H9 (cell line): Measurements from ENCODE around the gene GFM1. TPM values are rescaled to one million over a fixed set of nuclear protein-coding genes. Genes with fewer than 3 reads are reported as not detected.

Experiments
- DNase-seq: peaks from one replicate; pipeline ENCODE4 v3.0.0-alpha.2; 2017
- H2AFZ ChIP-seq: one replicate; pipeline ENCODE4 v1.6.1; 2013; ENCODE audit warnings: mild to moderate bottlenecking, low read length, control low read depth, moderate library complexity
- H2AK5ac ChIP-seq: 2 replicates; pipeline ENCODE4 v1.6.1; 2013; ENCODE audit warnings: low read length, control low read depth, mixed read lengths; ENCODE audit not compliant: insufficient read length
- H2BK120ac ChIP-seq: one replicate; pipeline ENCODE4 v1.6.1; 2013; ENCODE audit warnings: low read depth, mild to moderate bottlenecking, low read length, control low read depth, inconsistent platforms; ENCODE audit not compliant: poor library complexity, severe bottlenecking
- H2BK12ac ChIP-seq: 2 replicates; pipeline ENCODE4 v1.6.1; 2013; ENCODE audit warnings: low read length, control low read depth, mixed read lengths, low read depth; ENCODE audit not compliant: insufficient read length
- H2BK15ac ChIP-seq: 2 replicates; pipeline ENCODE4 v1.6.1; 2013; ENCODE audit warnings: low read depth, low read length, control low read depth
- H2BK20ac ChIP-seq: one replicate; pipeline ENCODE4 v1.6.1; 2013; ENCODE audit warnings: low read depth, mild to moderate bottlenecking, low read length, control low read depth, inconsistent platforms; ENCODE audit not compliant: poor library complexity, severe bottlenecking
- H2BK5ac ChIP-seq: 2 replicates; pipeline ENCODE4 v1.6.1; 2013; ENCODE audit warnings: low read length, control low read depth, mixed read lengths; ENCODE audit not compliant: insufficient read length
- H3K14ac ChIP-seq: 2 replicates; pipeline ENCODE4 v1.6.1; 2013; ENCODE audit warnings: low read length, control low read depth; ENCODE audit not compliant: insufficient read depth
- H3K18ac ChIP-seq: 2 replicates; pipeline ENCODE4 v1.6.1; 2013; ENCODE audit warnings: low read depth, mild to moderate bottlenecking, mixed read lengths, low read length, control low read depth; ENCODE audit not compliant: insufficient read length
- H3K23ac ChIP-seq: 2 replicates; pipeline ENCODE4 v1.6.1; 2013; ENCODE audit warnings: low read length, control low read depth, mixed read lengths, low read depth; ENCODE audit not compliant: insufficient read length
- H3K23me2 ChIP-seq: 2 replicates; pipeline ENCODE4 v1.6.1; 2013; ENCODE audit warnings: low read depth, mild to moderate bottlenecking, mixed read lengths, low read length, control low read depth; ENCODE audit not compliant: insufficient read length, poor library complexity, severe bottlenecking
- H3K27ac ChIP-seq: 2 replicates; pipeline ENCODE4 v1.5.1; 2013; ENCODE audit warnings: low read length, control low read depth, mixed read lengths, low read depth; ENCODE audit not compliant: insufficient read length
- H3K27me3 ChIP-seq: 2 replicates; pipeline ENCODE4 v1.6.1; 2013; ENCODE audit warnings: low read length, control low read depth, inconsistent platforms; ENCODE audit not compliant: insufficient read depth
- H3K4ac ChIP-seq: 2 replicates; pipeline ENCODE4 v1.6.1; 2013; ENCODE audit warnings: low read depth, mild to moderate bottlenecking, control low read depth, inconsistent platforms, low read length, moderate library complexity
- H3K4me1 ChIP-seq: 2 replicates; pipeline ENCODE4 v1.6.1; 2013; ENCODE audit warnings: low read length, control low read depth, inconsistent platforms; ENCODE audit not compliant: insufficient read depth
- H3K4me2 ChIP-seq: 2 replicates; pipeline ENCODE4 v1.6.1; 2013; ENCODE audit warnings: low read length, control low read depth, mixed read lengths; ENCODE audit not compliant: insufficient read length, insufficient read depth
- H3K56ac ChIP-seq: 2 replicates; pipeline ENCODE4 v1.6.1; 2013; ENCODE audit warnings: low read depth, mild to moderate bottlenecking, mixed read lengths, low read length, control low read depth; ENCODE audit not compliant: insufficient read length
- H3K79me1 ChIP-seq: 2 replicates; pipeline ENCODE4 v1.6.1; 2013; ENCODE audit warnings: low read depth, mild to moderate bottlenecking, moderate library complexity, low read length, control low read depth, inconsistent platforms; ENCODE audit not compliant: insufficient read depth, poor library complexity, severe bottlenecking
- H3K79me2 ChIP-seq: 2 replicates; pipeline ENCODE4 v1.6.1; 2013; ENCODE audit warnings: low read length, control low read depth, inconsistent platforms; ENCODE audit not compliant: insufficient read depth
- H3K9ac ChIP-seq: 2 replicates; pipeline ENCODE4 v1.6.1; 2013; ENCODE audit warnings: low read length, control low read depth, mixed read lengths; ENCODE audit not compliant: insufficient read length; ENCODE audit errors: extremely low read depth
- H3K9me3 ChIP-seq: one replicate; pipeline ENCODE4 v1.6.1; 2013; ENCODE audit warnings: low read depth, low read length, inconsistent platforms; ENCODE audit not compliant: control insufficient read depth
- H3T11ph ChIP-seq: one replicate; pipeline ENCODE4 v1.6.1; 2013; ENCODE audit warnings: mild to moderate bottlenecking, low read length, control low read depth, inconsistent platforms
- H4K20me1 ChIP-seq: one replicate; pipeline ENCODE4 v1.6.1; 2013; ENCODE audit not compliant: control insufficient read depth, insufficient read length, insufficient read depth
- H4K5ac ChIP-seq: 2 replicates; pipeline ENCODE4 v1.6.1; 2013; ENCODE audit warnings: low read depth, mild to moderate bottlenecking, mixed read lengths, low read length, control low read depth; ENCODE audit not compliant: insufficient read length
- H4K8ac ChIP-seq: replicated peaks from 2 replicates; pipeline ENCODE4 v1.6.1; 2013; ENCODE audit warnings: low read length, control low read depth, mixed read lengths, low read depth; ENCODE audit not compliant: insufficient read length
- H4K91ac ChIP-seq: 2 replicates; pipeline ENCODE4 v1.6.1; 2013; ENCODE audit warnings: low read depth, mild to moderate bottlenecking, moderate library complexity, mixed read lengths, low read length, control low read depth; ENCODE audit not compliant: insufficient read length
- H3K27ac Mint-ChIP-seq, 3 experiments: 2 replicates in 2 of 3; 3 replicates in 1 of 3; pipeline ENCODE4 v1.8.0; 2020 to 2021; ENCODE audit warnings: mixed read lengths in 3 of 3, mild to moderate bottlenecking in 1 of 3, moderate library complexity in 1 of 3
- H3K27me3 Mint-ChIP-seq: 2 replicates; pipeline ENCODE4 v1.8.0; 2021; ENCODE audit warnings: low read depth, mild to moderate bottlenecking, moderate library complexity, mixed read lengths
- H3K36me3 Mint-ChIP-seq, 3 experiments: 2 replicates in 2 of 3; 3 replicates in 1 of 3; pipeline ENCODE4 v1.8.0; 2020 to 2021; ENCODE audit warnings: low read depth in 3 of 3, mixed read lengths in 3 of 3; ENCODE audit not compliant: insufficient read depth in 1 of 3
- H3K4me1 Mint-ChIP-seq, 2 experiments: 2 replicates each; pipeline ENCODE4 v1.8.0; 2020; ENCODE audit warnings: mixed read lengths in 2 of 2
- H3K4me3 Mint-ChIP-seq, 2 experiments: 2 replicates in 1 of 2; 3 replicates in 1 of 2; pipeline ENCODE4 v1.8.0; 2020 to 2021; ENCODE audit warnings: mild to moderate bottlenecking in 2 of 2, mixed read lengths in 2 of 2, moderate library complexity in 1 of 2
- H3K9me3 Mint-ChIP-seq, 2 experiments: 2 replicates in 1 of 2; 3 replicates in 1 of 2; pipeline ENCODE4 v1.8.0; 2020; ENCODE audit warnings: mild to moderate bottlenecking in 2 of 2, mixed read lengths in 2 of 2, moderate library complexity in 1 of 2
- CTCF ChIP-seq: fragments of 200-600 bp; sonication (generic); conservative IDR thresholded peaks from 3 replicates; pipeline ENCODE4 v1.8.0; 2021; ENCODE audit warnings: antibody characterized with exemption, mild to moderate bottlenecking
- WGBS: extraction: QIAGEN DNeasy Blood & Tissue Kit; methylation state at CpG from one replicate; pipeline ENCODE4 v1.1.7; 2013; ENCODE audit warnings: missing lambda C conversion rate, low lambda C conversion rate, mixed read lengths; ENCODE audit not compliant: insufficient read length; ENCODE audit errors: extremely low coverage; 5-methylcytosine and 5-hydroxymethylcytosine counted together
- total RNA-seq: library from RNA; stranded (reverse); gene quantifications from 2 replicates; pipeline ENCODE4 v1.2.1, GENCODE V29; 2021

The GFM1 gene
- total RNA-seq, 1 experiment from 2014 or later: 47.1 TPM

- Histone ChIP-seq H2BK5ac (no peak overlapping the region), H4K20me1 (no peaks in the 10 kb centered on the region), H3K9me3 (no peaks in the 10 kb centered on the region), H2BK15ac (no peak overlapping the region), H4K5ac (no peak overlapping the region), H3K4ac (no peak overlapping the region), H2BK20ac (no peak overlapping the region), H3K18ac (no peak overlapping the region), H3K56ac (no peak overlapping the region), H3K27ac (no peak overlapping the region), H3K27me3 (no peaks in the 10 kb centered on the region), H3K79me2 (no peaks in the 10 kb centered on the region), H3K9ac (no peak overlapping the region), H3K23ac (no peak overlapping the region), H3K14ac (no peak overlapping the region), H2AFZ (no peak overlapping the region), H4K91ac (no peak overlapping the region), H3K4me1 (no peaks in the 10 kb centered on the region; the same call in 1 of the 2 replicates), H3T11ph (no peak overlapping the region), H3K79me1 (no peaks in the 10 kb centered on the region), H2AK5ac (no peak overlapping the region), H2BK120ac (no peak overlapping the region), H2BK12ac (no peak overlapping the region), H3K23me2 (no peaks in the 10 kb centered on the region), H4K8ac (no peak overlapping the region), H3K4me2 (no peak overlapping the region)
- H3K4me1 Mint-ChIP-seq: peaks cover 0 to 15% of the 10 kb centered on the region in 2 experiments; a peak in 3 of 4 replicates
- H3K4me3 Mint-ChIP-seq: no peak overlapping the region
- no peak for DNase-seq
- TF ChIP-seq CTCF: no peak
- H3K27ac Mint-ChIP-seq: no peak overlapping the region
- H3K9me3 Mint-ChIP-seq: no peaks in the 10 kb centered on the region
- WGBS: no CpG with 5 or more reads among the region's 7 CpGs
- no peaks in the 10 kb centered on the region; the same call in 1 of the 2 replicates for H3K27me3 Mint-ChIP-seq
- peaks cover 2 to 10% (median 9%) of the 10 kb centered on the region in 3 experiments for H3K36me3 Mint-ChIP-seq
Measured at GRCh38 chr3:158723991-158724390, 79.7 kb downstream of the GFM1 start.
